ENCODE results near the gene ANO2. TPM values are rescaled to one million over a fixed set of nuclear protein-coding genes. Genes with fewer than 3 reads are reported as not detected.

ANO2 gene
- total and polyA plus RNA-seq, 7 donors, result 1.3 to 9.3 (median 4.2) TPM

- Histone ChIP-seq H3K4me1 (no peaks in the 10 kb centered on the region), H3K36me3 (ENCODE audit: insufficient read depth in 1 of 2, low read depth in 1 of 2) (no peaks in the 10 kb centered on the region), H3K4me3 (no peak overlapping the region), H3K9me3 (no peaks in the 10 kb centered on the region), H3K27ac (no peak overlapping the region), H3K27me3 (ENCODE audit: insufficient read depth in 3 of 3, low read length in 2 of 3) (no peaks in the 10 kb centered on the region)
- intact Hi-C loops (cut with DNase I), result no loop called here
- ATAC-seq (no peak), DNase-seq (no peak)
- TF ChIP-seq, protein P1, sequence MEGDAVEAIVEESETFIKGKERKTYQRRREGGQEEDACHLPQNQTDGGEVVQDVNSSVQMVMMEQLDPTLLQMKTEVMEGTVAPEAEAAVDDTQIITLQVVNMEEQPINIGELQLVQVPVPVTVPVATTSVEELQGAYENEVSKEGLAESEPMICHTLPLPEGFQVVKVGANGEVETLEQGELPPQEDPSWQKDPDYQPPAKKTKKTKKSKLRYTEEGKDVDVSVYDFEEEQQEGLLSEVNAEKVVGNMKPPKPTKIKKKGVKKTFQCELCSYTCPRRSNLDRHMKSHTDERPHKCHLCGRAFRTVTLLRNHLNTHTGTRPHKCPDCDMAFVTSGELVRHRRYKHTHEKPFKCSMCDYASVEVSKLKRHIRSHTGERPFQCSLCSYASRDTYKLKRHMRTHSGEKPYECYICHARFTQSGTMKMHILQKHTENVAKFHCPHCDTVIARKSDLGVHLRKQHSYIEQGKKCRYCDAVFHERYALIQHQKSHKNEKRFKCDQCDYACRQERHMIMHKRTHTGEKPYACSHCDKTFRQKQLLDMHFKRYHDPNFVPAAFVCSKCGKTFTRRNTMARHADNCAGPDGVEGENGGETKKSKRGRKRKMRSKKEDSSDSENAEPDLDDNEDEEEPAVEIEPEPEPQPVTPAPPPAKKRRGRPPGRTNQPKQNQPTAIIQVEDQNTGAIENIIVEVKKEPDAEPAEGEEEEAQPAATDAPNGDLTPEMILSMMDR (IDR thresholded peaks at IDR 0.05), result no peak
- 42 to 58% (median 54%) methylated on average over 3 of the region's 3 CpGs for WGBS, 3 donors
These were observed 60.2 kb downstream of the ANO2 start for GRCh38 chr12:5884866-5885265.

DNA sequence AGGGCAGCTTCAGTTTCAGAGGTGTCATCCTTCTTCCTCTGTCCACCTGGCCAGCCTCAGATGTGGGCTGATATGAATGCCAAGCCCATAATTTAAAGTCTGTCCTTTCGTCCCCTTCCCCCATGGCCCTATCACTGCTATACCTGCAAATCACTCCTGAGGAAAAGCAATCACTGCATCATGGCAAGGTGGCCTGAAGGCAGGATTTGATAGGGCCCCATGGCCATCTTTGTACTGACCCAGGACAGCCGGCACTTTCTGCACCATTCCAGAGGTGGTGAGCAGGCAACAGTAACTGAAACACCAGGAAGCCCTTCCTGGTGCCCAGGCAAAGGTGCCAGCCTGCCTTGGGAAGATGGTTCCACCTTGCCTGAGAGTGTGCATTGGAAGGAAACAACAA lies 60.8 kb downstream of the ANO2 start:
- DNase-seq, result no peak
- no peak for ATAC-seq
- Histone ChIP-seq H3K9me3 (no peaks in the 10 kb centered on the region), H3K27me3 (ENCODE audit: insufficient read depth in 3 of 3, low read length in 2 of 3) (no peaks in the 10 kb centered on the region), H3K36me3 (ENCODE audit: insufficient read depth in 1 of 2, low read depth in 1 of 2) (no peaks in the 10 kb centered on the region), H3K27ac (no peak overlapping the region), H3K4me1 (no peaks in the 10 kb centered on the region), H3K4me3 (no peak overlapping the region)
- WGBS, 3 donors, result 79 to 88% (median 87%) methylated on average over 2 of the region's 2 CpGs
- TF ChIP-seq, protein P1 (IDR thresholded peaks at IDR 0.05), result no peak
- intact Hi-C loops (cut with DNase I), result no loop called here

- no peaks in the 10 kb centered on the region for H3K4me1 ChIP-seq
- intact Hi-C loops (cut with DNase I), result no loop called here
- no peak for DNase-seq
- H3K27me3 ChIP-seq (ENCODE audit: insufficient read depth in 3 of 3, low read length in 2 of 3), result no peaks in the 10 kb centered on the region
- H3K4me3 ChIP-seq, result no peak overlapping the region
- no peak overlapping the region for H3K27ac ChIP-seq
- no peaks in the 10 kb centered on the region for H3K36me3 ChIP-seq (ENCODE audit: insufficient read depth in 1 of 2, low read depth in 1 of 2)
- TF ChIP-seq, protein P1 (IDR thresholded peaks at IDR 0.05), result no peak
- H3K9me3 ChIP-seq, result no peaks in the 10 kb centered on the region
- WGBS, 3 donors, result 49 to 52% (median 51%) methylated on average over 8 of the region's 8 CpGs
- ATAC-seq, result no peak
These were observed 62.4 kb downstream of the ANO2 start for GRCh38 chr12:5882511-5883190.

- H3K4me3 ChIP-seq, result no peak overlapping the region
- intact Hi-C loops (cut with DNase I), result no loop called here
- DNase-seq, result no peak
- TF ChIP-seq, protein P1 (IDR thresholded peaks at IDR 0.05), result no peak
- H3K4me1 ChIP-seq, result no peaks in the 10 kb centered on the region
- no peak overlapping the region for H3K27ac ChIP-seq
- ATAC-seq, result no peak
- H3K36me3 ChIP-seq (ENCODE audit: insufficient read depth in 1 of 2, low read depth in 1 of 2), result no peaks in the 10 kb centered on the region
- H3K27me3 ChIP-seq (ENCODE audit: insufficient read depth in 3 of 3, low read length in 2 of 3), result no peaks in the 10 kb centered on the region
- no peaks in the 10 kb centered on the region for H3K9me3 ChIP-seq
These were observed 63.4 kb downstream of the ANO2 start for GRCh38 chr12:5881666-5882065.

DNA sequence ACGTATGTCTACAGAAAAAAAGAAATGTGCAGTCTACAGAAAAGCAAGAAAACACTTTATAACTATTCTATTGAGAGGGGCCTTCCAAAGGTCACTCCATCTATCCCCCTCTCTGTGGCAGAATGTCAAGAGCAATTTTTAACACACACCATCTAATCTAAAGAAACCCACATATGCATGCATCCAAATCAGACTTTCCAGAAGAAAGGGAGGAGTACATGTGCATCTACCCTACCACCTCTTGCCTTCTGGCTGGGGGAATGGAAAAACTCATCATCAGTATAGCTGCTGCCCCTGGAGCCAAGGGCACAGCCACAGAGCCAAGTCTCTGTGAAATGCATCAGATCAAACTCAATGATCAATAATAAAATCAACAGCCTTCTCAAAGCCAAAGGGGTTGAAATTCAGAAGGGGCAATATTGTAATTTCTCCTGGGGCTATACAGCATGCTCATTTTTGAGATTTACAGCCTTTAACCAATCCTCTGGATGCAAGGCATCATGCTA lies 63.9 kb downstream of the ANO2 start:
- no peak for ATAC-seq
- TF ChIP-seq, protein P1 (IDR thresholded peaks at IDR 0.05), result no peak
- WGBS, 3 donors, result 76 to 94% (median 86%) methylated on average over 1 of the region's 1 CpG

More for the DNA sequence above, 63.9 kb downstream of the ANO2 start:
- DNase-seq, result no peak
- H3K27me3 ChIP-seq (ENCODE audit: insufficient read depth in 3 of 3, low read length in 2 of 3), result no peaks in the 10 kb centered on the region
- no peaks in the 10 kb centered on the region for H3K4me1 ChIP-seq
- intact Hi-C loops (cut with DNase I), result no loop called here
- H3K27ac ChIP-seq, result no peak overlapping the region
- no peak overlapping the region for H3K4me3 ChIP-seq
- H3K9me3 ChIP-seq, result no peaks in the 10 kb centered on the region
- no peaks in the 10 kb centered on the region for H3K36me3 ChIP-seq (ENCODE audit: insufficient read depth in 1 of 2, low read depth in 1 of 2)
